DMS153 (cell line): Measurements from ENCODE around the gene ASF1B.
A peak's percentile ranks its signal among the peaks of the same experiment; 100 is the strongest.

Source experiments
- DNase-seq: peaks from one replicate; lab custom pipeline; 2025; lab: John Stamatoyannopoulos, UW

Gene ASF1B

DNA sequence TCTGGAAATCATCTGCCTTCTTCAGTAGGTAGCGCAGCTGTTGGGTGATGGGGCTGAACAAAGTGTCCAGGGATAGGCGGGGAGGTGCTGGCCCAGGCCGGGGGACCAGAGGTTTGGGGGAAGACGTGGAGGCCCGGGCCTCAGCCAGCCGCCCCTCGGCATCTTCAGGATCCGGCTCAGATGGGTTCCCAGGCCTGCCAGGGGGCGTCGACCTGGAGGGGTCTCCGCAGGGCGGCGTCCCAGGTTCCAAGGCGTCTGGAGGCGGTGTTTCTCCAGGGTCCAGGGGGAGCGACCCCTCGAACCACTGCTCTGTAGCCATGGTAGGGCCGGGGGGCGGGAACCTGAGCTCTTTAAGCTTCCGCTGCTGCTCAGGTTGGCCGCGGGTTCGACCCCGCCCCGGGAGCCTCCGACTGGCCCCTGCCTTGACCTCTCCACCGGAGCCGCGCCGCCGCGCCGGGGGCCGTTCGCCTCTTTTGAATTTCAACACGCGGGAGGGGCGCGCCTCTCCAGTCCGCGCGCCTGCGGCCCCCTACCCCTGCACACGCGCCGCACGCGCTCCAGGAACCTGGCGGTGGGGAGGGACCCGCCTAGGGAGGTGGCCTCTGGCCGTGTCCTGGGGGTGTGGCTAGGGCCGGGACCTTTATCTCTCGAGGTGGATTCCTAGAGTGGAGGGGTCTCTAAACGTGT is 50.9 kb downstream of the ASF1B start, which contains the start of gene C19orf67:
TSS of gene C19orf67 (minus strand) at position 475 of the 687 bp plus-strand sequence. CDS start at position 319, 156 bp downstream.
- no peak for DNase-seq

DNA sequence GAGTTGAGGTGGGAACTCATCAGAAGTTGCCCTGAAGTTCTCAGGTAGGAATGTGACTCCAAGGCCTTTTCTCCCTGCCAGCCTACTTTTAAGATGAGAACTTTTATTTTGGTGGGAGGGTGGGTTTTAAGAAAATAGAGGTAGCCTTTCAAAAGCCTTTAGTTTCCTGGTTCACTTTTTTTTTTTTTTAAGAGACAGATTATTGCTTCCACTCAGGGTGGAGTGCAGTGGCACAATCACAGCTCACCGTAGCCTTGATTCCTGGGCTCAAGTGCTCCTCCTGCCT is 53.8 kb downstream of the ASF1B start:
- DNase-seq: no peak

DNA sequence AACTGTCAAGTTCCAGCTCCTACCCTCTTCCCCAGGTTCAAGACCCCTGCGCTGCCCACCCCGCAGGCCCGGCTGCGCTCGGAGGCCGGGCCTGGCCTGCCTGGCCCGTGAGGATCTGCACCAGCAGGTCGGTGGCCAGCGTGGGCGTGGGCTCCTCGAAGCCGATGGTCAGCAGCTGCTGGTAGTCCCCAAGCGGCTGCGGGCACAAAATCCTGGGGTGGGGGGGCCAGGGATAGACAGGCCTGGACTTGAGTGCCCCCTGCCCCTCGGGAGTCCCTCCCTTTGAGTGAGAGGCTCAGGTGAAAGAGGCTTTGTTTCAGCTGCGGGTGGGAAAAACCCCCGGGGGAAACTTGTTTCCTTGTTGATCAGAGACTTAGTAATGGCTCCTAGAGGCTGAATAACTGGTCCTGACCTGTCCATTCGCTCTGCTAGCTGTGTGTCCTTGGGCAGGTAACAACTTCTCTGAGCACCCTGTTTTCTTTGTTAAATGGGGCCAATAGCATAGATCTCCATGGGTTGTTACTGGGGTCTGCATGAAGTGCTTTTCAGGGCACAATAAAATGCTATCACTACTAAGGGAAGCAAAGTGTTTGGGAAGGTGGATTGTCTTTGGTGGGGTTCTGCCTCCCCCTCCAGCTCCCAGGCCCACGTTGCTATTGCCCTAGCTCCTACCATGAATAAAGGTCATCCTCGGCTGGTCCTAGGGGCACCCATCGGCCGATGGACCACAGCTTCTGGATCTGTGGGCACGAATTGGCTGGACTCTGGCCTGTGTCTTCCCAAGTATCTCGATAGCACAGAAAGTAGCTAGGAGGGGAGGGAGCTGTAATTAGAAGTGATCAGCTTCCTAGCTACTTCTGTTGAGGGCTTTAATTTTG is 54.4 kb downstream of the ASF1B start:
- DNase-seq: no peak

GRCh38 chr19:14080887-14081796 is 55.2 kb downstream of the ASF1B start:
- DNase-seq: peak; percentile 99

DNA sequence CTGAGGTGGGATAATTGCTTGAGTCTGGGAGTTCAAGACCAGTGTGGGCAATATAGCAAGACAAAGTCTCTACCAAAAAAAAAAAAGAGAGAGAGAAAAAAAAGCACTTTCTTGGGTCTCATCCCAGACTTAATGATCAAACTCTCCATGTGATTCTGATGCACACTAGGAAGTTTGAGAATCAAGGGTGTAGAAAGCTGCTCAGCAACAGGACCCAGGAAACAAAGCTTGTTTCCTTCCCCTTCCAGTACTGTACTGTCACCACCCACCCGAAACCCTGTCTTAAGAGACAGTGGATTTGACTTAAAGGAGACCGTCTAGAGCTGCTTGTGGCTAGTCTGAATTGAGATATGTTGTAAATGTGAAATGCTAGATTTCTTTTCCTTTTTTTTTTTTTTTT is 58.0 kb downstream of the ASF1B start:
- no peak for DNase-seq

DNA sequence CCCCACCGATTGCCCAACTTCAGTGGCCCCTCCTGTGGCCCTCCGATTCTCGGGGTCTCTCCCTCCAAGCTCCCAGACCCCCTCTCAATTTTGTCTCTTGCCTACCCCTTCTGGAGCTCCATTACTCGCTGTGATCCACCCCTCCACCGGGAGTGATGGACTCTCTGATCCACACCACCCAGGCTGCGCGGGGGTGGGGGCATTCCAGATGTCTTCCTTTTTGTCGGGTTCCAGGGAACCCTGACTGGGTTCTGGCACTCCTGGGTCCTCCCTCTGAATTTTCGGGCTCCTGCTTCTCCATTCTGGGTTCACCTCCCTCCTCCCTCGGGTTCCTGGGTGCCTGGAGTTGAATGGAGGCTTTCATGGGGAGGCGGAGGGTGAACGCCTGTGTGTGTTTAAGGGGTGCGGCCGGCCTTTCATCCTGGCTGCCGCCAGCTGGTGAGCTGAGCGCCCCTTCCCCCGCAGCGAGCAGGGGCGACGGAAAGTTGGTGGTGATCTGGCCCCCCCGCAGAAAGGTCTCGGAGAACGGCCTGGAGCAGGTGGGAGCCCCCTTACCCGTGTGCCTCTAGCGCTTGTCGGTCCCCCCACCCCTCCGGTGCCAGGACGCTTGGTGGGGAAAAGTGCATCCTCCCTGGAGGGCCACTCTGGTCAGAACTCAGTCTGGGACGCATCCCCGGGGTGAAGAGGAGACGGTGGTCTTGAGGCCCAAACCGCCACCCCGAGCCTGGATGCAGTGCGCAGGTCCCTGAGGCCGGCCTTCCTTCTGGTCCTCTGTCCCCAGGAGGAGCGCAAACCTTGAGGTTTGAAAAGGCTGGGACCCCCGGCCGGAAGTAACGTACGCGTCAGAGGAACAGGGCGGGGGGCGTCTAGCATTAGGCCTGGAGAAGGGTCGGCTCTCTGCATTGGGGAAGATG is 62.2 kb downstream of the ASF1B start:
- no peak for DNase-seq

GRCh38 chr19:14073261-14073924 is 63.0 kb downstream of the ASF1B start:
- DNase-seq: peak; percentile 50

DNA sequence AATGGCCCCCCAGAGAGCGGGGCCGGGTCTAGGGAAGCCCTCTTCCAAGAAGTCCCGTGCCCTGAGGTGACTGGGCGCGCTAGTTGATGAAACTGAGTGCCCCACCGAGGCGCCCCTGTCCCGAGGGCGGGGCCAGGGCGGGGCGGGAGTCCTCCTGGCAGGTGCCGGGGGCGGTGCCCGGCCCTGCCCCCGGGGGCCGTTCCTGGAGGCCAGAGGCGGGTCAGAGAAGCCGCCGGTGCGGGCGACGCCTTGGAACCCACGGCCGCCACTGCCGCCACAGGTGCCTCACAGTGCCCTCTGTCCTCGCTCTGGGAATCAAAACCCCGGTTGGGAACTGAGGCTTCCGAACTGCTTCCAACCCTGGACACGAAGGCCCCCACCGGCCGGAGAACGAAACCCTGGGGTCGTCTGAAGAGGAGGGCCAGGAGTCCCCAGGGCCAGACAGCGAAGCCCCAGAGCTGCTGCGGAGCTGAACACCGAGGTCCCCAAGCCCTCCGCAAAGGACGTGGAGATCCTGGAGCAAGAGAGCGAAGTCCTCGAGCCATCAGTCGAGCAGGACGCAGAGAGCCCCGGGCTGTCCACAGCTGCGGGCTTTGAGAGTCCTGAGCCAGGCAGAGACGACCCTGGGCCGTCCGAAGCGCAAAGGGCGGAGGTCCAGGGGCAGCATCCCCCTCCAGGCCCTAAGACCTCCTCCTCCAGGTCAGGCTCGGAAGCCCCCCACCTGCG is 63.7 kb downstream of the ASF1B start, which contains the start of gene MISP3:
TSS of gene MISP3 (plus strand) at position 252 of the 726 bp plus-strand sequence. CDS start 524 bp downstream, outside the sequence.
- peak; percentile 44 for DNase-seq

DNA sequence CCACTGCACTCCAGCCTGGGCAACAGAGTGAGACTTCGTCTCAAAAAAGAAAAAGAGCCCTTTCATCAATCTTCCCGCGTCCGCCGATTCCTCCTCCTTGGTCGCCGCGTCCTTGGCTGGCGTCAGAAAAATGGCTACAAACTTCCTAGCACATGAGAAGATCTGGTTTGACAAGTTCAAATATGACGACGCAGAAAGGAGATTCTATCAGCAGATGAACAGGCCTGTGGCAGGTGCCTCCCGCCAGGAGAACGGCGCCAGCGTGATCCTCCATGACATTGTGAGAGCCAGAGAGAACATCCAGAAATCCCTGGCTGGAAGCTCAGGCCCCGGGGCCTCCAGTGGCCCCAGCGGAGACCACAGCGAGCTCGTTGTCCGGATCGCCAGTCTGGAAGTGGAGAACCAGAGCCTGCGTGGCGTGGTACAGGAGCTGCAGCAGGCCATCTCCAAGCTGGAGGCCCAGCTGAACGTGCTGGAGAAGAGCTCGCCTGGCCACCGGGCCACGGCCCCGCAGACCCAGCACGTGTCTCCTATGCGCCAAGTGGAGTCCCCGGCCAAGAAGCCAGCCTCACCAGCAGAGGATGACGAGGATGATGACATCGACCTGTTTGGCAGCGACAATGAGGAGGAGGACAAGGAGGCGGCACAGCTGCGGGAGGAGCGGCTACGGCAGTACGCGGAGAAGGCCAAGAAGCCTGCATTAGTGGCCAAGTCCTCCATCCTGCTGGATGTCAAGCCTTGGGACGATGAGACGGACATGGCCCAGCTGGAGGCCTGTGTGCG is 65.9 kb downstream of the ASF1B start:
- DNase-seq: no peak
